ENCODE data around the gene NUP43.

DNA sequence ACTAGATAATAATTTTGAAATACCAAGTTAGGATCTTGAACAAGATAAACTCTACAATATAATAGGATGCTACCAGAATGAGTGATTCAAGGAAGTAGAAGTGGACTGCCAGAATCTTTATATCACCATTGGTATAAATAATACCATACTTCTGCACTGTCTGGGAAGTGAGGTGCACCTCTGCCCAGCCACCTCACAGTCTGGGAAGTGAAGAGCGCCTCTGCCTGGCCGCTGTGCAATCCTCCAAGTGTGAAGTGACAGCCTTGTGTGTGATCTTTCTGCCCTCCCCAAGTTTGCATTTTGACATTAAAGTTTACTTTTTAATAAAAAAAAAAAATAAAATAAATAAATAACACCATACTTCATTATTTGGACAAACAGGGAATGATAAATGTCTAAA is 47.2 kb downstream of the NUP43 start:
- TF ChIP-seq, protein P1, sequence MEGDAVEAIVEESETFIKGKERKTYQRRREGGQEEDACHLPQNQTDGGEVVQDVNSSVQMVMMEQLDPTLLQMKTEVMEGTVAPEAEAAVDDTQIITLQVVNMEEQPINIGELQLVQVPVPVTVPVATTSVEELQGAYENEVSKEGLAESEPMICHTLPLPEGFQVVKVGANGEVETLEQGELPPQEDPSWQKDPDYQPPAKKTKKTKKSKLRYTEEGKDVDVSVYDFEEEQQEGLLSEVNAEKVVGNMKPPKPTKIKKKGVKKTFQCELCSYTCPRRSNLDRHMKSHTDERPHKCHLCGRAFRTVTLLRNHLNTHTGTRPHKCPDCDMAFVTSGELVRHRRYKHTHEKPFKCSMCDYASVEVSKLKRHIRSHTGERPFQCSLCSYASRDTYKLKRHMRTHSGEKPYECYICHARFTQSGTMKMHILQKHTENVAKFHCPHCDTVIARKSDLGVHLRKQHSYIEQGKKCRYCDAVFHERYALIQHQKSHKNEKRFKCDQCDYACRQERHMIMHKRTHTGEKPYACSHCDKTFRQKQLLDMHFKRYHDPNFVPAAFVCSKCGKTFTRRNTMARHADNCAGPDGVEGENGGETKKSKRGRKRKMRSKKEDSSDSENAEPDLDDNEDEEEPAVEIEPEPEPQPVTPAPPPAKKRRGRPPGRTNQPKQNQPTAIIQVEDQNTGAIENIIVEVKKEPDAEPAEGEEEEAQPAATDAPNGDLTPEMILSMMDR (IDR thresholded peaks at IDR 0.05): no peak
- no peak for TF ChIP-seq POLR2A (IDR thresholded peaks at IDR 0.05)

Measured in uterus (tissue), 2 donors.